Stimulated activated CD4-positive, alpha-beta T cell treated with anti-CD3 and anti-CD28 coated beads, Interleukin-2, amount 100 ng/mL, for 4 hours (primary cell): ENCODE measurements around the gene TAPT1.
"Not testable (repeated sequence)": the region's sequence is repeated elsewhere in the genome, so short reads cannot be mapped to it uniquely, and the experiment has no call there.

ENCODE experiments used
- DNase-seq: peaks from one replicate; pipeline ENCODE4 v3.0.0-alpha.2; 2020; ENCODE audit warnings: low read depth

The TAPT1 gene

DNA sequence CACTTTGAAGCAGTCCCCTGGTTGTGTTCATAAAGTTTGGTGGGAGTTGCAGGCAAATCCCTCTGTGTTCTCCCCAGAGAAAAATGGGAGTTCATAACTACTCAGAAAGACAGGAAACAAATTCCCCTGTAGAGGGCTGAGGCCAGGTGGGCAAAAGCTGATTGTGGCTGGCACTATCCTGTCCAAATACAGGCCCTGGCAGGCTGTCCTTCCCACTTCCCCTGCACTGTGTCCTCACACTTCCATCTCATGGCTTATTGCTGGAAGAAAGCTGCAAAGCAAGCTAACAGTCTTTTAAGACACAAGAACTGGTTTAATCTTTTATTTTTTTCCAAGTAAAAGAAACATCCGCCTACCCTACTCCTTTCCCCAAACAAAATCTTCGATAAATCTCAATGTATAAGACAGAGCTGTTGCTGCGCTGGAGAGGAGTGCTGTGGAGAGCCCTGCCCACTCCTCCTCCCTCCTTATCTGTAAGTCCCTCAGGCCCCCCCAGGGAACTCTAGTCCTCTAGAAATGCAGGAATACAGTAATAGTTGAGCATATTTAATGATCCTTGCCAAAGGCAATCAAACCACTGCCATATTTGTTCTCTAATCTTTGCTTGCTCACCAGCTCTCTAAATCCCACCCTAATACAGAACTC lies 14.0 kb downstream of the TAPT1 start:
- DNase-seq, result no peak

DNA sequence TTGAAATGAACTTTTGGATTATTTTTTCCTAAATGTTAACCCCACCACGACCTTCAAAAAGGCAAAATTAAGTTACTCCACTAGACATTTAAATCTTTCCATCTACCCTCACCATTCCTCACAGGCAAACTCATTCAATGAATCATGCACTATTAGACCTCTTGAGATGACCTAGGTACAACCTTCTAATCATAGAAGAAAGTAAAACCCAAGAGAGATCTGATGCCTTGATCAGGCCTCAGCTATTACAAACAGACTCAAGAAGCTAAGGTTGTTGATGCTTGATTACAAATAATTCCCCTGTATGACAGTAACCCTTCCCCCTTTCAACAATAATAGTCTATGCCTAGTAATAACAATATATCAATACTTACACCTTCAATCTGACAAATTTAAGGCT lies 18.9 kb downstream of the TAPT1 start:
- no peak for DNase-seq

DNA sequence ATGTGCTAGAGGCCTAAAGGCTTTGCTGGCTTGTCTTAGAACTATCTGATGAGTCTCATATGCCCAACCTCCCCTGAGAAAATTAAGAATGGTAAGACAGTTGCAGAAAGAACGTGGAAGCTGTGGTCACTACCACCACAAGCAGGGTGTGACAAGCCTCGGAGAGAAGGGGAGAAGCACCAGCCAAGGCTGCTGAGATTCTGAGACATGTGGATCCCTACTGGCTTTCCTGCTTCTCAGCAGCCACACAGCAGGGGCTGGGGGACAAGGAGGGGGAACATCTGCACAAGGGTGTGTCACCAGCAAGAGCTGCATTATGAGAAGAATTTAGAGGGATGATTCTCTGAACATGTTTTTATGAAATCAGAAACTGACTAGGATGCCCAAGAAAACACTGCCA lies 19.4 kb downstream of the TAPT1 start:
- DNase-seq, result no peak

DNA sequence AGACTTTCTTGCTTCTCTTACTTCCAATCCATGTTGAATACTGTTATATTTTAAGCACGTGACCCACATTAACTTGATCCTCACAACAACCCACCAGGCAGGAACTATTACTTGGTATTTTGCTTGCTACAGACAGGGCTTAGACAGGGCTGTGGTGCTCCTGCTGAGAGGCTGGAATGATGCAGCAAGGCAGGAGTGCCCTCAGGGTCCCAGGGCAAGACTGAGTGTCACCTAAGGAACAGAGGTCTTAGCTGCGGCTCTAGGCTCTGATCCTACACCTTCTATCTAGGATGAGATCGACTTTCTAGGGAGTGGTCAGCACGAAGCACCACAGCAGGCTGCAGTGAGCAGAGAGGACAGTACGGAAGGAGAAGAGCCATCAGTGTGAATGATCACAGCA lies 20.0 kb downstream of the TAPT1 start:
- no peak for DNase-seq

DNA sequence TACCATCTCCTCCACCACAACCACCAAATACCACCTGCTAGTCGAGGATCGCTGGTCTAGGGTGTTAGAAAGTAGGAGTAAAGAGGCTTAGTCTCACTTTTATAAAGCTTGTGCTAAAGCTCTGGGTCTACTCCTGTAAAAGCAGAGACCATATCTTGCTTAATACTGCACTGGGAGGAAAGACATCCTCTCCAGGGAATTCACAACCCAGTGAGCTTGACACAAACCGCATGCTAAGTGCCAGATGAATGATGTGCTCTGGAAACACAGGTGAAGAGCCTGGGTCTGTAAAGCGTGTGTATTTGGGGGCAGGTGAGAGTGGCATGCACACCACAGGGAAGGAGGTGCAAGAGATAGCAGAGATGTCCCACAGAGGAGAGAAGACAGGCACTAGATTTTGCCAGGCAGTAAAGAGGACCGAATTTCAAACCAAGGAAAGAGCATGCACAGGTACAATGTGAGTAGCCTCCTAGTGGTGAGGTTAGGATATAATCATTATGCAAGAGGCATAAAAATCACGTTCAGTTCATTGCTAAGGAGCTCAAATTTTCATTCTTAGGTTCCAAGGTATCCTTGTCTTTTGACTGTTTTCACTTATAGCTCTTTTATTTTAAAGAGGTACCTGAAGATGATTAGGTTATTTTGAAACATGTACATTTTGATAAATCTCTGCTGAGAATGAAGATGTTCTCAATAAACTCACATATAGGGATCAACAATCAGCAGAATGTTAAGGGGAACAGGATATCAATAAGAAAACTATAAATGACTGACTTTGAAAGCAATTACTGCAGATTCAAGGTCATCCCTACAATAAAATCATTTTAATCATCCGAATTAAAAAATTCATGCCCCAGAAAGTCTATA lies 20.7 kb downstream of the TAPT1 start:
- DNase-seq, result no peak

DNA sequence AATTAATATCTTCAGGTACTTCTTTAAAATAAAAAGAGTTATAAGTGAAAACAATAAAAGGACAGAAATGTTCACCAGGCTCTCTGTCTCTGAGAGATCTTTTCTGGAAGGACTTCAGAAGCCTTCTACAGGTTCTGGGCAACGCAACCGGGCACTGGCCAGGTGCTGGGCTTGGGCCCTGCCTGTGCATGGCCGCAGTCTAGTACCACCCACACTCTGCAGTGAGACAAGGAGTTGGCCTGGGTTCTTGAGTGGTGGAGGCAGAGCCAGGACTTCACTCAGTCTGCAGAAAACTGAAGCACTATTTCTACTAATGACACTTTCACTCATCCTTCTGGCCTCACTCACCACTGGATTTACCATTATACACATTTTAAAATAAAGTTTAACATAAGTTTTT lies 21.8 kb downstream of the TAPT1 start:
- DNase-seq, result no peak

DNA sequence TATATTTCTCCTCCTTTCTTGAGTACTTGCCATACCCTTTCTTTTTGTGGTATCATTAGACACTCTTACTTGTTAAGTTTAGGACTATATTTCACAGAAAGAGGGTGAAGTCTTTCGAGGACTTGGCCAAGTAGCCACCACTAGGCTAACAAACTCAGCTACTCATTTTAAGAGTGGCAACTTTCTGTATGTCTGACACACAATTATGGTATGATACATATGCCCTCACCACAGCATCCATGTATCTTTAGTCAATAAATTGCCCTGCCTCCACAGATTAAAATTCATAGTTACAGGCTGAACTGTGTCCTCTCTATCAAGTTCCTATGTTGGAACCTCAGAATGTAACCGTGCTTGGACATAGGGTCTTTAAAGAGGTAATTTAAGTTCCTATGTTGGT lies 23.2 kb downstream of the TAPT1 start:
- DNase-seq, result no peak

DNA sequence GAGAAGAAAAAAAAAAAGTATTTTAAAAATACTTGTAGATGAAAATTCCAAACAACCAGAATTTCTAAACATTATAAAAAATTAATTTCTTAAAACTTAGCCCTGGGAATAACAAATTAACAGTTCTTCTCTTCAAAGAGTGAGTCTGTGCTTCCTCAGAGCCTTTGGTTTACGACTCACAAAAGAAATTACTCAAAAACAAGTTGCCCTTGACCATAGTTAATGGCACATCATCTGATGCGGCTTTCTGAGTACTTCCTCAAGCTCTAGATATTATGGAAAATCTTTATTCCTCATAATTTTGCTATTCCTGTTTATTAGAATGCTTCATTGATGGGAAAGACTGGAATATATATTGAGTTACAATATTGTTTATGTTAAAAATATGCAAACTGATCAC lies 23.7 kb downstream of the TAPT1 start:
- no peak for DNase-seq

DNA sequence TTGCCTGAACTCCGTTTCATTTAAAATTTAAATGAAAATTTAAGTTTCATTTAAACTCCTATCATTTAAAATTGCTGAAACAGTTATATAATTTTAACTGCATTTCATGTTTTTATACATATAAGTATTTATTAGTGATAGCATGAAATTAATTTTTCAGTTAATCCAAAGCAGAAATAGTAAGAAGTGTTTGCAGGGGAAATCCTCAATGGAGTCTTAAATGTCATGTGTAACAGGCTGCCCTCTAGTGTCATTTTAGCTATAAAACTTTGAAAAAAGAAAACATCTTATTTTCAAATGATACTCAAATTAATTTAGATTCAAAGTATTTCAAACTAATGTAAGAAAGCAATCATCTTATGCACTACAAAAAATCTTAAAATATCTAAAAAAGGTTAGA lies 27.2 kb downstream of the TAPT1 start:
- DNase-seq, result no peak

DNA sequence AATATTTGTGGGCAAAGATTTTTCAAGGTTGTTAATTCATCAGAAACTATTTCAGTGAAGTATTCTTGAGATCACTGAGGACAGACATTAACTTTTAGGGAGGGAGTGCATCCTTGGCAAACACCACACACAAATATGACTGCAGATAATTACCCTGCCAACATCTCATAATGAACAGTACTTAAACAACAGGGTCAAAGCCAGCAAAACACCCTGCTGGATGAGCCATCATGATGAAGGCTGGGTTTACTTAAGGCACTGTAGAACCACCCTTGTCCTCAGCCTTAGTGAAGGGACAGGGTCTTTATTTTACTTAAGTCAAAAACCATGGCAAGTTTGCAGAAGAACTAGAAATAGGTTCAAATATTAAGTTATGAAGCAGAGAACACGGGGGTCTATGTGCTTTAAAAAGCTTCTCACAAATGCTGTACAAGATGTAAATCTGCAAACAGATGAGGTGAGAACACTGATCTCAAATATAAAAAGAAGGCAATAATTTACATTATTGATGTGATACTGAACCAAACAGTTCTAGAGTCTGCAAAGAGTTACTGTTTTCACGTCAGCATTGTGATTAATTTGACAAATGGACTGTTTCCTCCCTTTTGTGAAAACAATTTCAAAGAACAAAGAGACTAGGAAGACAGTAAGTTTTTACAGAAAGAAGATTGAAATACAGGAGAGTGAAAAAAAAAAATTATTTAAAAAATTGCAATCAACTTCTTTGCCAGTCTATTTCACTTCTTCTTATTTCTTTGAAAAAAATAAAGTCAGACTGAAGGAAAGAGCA lies 28.2 kb downstream of the TAPT1 start:
- DNase-seq, result no peak

DNA sequence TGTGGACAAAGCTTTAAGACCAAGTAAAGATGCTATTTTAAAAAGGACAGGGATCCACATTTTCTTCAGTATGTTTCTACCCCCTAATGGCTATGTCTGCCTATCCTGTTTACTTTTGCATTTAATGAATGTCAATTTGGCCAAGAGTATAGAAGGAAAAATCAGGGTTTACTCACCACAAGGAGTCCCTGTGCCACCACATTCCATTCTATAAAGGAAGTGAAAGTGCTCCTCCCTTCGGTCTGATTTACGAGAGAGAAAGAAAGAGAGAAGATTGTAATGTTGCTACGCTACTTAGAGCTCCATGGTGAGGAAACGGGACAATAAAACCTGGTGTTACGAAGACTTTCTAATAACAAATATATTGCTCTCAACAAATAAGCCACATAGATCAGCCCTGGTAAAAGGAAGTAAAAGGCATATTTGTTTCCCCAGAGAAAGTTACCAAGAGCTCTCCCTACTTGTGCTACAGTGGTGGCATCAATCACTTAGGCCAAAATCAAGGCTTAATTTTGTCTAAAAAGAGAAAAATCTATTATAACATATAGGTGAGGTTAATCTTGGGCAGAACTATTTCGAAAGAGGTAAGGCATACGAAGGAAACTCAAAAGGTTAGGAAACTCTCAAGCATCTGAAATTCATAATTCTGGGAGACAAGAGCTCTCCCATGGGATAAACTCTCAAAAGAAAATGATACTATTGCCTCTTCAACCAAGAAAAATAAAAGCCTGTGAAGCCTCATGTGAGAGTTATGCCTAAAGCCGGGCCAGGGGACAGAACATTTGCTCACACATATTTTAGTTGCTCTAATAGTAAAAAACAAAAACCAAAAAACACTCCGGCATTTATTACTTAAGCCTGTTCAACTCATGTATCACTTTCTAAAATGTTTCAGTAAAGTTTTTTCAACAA lies 29.5 kb downstream of the TAPT1 start:
- no peak for DNase-seq

DNA sequence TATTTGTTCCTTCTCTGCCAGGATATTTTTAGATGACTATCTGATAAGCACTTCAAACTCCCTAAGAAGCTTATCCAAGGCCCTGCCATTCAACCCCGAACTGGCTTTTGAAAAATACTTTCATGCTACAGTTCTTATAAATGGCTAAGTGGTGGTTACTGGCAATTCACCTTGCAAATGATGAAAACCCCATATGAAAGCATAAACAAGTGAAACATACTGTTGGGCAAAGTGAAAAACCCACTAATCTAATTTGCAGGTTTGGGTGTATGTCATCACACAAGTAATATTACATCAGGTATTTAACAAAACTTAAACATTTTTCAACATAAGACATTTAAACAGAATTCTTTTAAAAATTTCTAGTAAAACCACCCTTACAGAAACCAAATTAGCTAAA lies 31.1 kb downstream of the TAPT1 start:
- DNase-seq, result no peak

DNA sequence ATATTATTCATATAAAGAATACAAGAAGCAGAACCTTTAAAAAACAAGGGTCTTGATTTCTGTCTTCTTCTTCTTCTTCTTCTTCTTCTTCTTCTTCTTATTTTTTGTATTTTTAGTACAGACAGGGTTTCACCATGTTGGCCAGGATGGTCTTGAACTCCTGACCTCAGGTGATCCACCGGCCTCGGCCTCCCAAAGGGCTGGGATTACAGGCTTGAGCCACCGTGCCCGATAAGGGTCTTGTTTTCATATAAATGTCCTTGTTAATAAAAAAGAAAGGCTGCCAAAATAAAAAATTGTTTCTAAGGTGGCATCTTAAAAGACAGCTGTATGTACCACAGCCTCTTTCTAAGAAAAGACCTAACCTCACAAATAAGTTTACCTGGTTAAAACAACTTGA lies 31.5 kb downstream of the TAPT1 start:
- DNase-seq, result not testable (repeated sequence)

DNA sequence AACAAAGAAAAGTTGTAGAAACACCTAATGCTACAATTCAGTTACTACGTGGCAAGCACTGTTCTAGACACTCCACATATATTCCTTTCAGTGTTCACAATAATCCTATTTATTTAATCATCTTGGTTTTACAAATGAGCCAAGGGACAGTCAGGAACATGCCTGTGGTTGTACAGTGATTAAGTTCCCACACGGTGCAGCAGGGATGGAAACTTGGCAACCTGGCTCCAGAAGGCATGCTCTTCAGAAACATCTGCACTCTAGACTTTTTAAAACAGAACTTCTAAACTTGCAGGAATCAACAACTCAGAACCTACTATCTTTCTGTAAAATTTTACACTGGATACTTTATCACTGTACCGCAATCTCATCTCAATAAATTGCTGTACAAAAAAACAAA lies 32.1 kb downstream of the TAPT1 start:
- no peak for DNase-seq

DNA sequence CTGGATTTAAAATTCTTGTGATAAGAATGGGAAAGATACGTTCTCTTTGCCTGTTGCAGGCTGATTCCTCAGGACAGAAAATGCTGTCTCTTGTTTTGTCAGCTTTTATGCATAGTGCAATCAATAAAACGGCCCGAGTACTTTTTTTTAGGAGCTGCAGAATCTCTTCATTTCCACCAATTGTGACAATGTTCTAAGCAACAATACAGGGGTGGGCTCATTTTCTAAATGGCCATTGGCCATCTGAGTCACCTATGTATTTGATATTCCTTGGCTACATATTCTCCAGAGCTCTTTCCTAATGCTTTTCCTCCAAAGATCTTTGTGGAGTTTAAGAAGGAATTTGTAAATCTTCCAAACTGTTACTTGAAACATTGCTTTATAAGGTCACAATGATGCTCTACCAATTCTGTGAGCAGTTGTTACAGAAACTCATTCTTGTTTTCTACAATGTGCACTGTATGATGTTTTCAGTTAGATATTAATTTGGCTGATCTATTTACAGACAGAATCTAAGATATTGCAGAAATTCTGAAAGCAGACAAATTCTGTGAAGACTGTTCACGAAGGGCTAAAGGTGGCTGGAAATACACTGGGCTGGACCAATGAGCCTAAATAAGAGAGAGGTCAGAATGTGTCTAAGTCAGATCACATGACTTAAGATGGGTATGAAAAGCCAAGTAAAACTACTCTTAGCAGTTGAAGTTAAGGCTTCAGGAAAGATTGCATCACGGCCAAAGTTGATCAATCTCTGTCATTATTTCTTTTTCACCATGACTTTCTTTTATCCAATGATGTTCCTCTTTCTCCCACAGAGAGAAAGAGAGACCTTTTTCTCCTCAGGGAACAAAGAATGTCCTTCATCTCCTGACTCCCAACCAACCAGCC lies 33.4 kb downstream of the TAPT1 start:
- no peak for DNase-seq

DNA sequence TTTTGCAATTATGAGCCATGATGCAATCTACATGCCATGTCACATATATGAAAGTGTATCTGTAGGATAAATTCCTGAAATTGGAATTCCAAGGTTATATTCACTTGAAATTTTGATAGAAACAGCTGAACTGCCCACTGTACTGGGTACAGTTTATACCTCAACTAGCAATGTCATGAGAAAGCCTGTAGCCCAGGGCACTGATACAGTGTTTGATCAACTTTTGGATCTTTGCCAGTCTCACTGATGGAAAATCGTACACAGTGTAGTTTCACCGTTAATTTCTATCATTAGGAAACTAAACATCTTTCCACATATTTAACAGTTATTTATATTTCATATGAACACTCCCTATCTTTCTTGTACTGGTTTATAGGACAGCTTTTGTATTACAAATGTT lies 34.2 kb downstream of the TAPT1 start:
- no peak for DNase-seq

DNA sequence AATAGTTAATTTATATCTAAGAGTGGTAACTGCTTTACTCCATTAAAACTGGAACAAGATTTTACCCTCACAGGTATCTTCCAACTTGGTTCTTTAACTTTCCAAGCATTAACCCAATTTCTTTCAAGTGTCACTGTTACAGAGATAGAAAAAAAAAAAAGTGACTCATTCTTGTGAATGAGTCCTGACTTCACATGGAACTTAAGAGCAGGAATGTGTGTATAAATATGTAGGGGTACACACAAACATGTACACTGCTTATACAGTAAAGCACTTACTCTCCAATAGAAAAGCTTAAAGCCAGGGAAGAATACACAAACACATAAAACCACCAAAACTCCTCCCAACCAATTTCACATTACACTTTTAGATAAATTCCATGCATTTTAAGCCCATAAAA lies 38.8 kb downstream of the TAPT1 start:
- no peak for DNase-seq

DNA sequence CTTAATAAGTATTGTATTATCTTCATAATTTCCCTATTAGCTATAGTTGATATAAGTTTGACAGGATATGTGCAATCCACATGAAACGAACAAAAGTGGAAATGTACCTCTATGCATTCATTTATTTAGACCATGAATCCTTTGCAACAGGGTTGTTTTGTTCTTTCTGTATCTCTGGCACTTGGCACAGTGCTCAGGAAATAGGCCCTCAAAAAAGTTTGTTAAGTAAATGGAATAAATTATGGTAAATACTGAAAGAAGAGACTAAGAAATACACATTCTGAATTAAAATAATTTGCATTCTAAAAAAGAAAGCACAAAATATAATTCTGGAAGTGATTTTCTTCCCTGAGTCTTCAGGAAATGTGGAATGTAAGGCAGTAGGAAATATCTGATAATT lies 39.3 kb downstream of the TAPT1 start:
- no peak for DNase-seq

DNA sequence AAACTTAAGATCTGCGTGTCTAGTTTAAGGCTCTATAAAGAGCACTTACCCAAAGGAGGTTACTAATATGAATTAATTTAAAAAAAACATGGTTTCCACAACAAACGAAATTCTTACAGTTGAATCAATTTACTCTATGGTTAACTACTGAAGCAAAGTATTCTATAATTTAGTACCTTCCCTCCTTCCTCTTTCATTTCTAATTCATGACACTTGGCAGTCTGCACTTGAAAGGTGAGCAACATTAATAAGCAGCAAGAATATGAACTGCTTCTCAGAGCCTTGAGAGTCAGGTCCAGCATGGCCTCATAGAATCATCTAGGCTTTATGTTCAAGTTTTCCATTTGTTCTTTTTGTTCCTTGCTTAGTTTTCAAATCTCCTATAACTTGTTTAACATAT lies 42.7 kb downstream of the TAPT1 start:
- DNase-seq, result no peak

DNA sequence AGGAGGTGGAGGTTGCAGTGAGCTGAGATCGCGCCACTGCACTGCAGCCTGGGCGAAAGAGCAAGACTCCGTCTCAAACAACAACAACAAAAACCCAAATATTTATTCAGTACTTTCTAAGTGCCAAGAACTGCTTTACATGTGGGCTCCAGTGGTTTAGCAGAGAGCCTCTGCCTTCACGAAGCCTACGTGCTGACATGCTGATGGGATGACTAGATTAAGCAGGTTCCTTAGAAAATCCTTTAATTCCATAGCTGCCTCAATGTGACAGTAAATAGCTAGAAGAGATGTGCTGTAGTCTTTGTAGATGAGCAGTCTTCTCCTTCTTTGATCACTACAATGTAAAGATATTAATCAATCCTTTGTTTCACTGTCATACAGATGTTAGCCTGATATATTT lies 49.6 kb downstream of the TAPT1 start:
- no peak for DNase-seq

DNA sequence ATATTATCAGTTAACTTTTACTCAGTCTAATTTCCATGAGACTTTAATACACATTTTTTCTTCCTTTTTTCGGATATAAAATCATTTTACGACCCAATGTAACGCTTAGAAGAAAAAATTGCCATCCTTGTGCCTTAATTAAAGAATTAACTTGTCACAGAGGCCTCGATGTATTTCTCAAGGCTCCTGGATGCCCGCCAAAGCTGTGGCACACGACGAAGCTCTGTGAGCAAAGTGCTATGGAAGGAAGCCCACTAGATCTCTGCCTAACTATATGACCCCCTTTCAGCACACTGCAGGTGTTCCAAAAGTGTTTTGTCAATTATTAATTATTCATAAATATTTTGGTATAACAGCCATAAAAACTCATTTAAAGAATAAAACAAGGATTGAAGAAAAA lies 54.4 kb downstream of the TAPT1 start:
- DNase-seq, result no peak
